T47D (cell line): ENCODE measurements around the gene SUSD6.

Source experiments
- DNase-seq, 2 experiments: peaks; one replicate each; pipeline versions ENCODE4 v3.0.0 to v3.0.0-alpha.2; 2011 to 2012; ENCODE audit warnings: low read depth in 1 of 2, low spot score in 1 of 2
- JUND ChIP-seq: IDR thresholded peaks from 2 replicates; pipeline ENCODE4 v1.6.1; 2012; ENCODE audit warnings: low read depth
- in situ Hi-C: cut with HindIII; loops from 2 replicates; pipeline ENCODE4 v1.10.0; 2016; ENCODE audit warnings: low sequenced_read_pairs, low pct_unique_long_range_greater_than_20kb

The SUSD6 gene

DNA sequence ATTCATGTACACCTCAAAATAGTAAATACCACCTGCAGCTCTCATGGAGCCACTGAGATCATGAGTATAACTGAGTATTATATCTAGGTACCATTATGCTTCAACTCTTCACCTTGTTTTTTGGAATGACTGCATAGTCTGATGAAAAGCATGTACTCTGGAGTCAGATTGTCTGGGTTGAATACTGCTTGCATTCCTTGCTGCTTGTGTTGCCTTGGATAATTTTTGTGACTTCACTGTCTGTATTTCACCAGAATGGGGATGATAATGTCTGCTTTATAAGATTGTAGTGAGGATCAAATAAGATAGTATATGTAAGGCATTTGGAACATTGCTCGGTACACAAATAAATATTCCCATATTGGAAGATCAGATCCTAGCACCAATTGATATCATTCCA, 54.2 kb downstream of the SUSD6 start:
- in situ Hi-C loops = no loop called here
- TF ChIP-seq JUND = no peak
- DNase-seq = no peak

- no peak for DNase-seq
- TF ChIP-seq JUND = no peak
- in situ Hi-C loops = no loop called here
Observed at GRCh38 chr14:69666112-69666511, 54.7 kb downstream of the SUSD6 start.

DNA sequence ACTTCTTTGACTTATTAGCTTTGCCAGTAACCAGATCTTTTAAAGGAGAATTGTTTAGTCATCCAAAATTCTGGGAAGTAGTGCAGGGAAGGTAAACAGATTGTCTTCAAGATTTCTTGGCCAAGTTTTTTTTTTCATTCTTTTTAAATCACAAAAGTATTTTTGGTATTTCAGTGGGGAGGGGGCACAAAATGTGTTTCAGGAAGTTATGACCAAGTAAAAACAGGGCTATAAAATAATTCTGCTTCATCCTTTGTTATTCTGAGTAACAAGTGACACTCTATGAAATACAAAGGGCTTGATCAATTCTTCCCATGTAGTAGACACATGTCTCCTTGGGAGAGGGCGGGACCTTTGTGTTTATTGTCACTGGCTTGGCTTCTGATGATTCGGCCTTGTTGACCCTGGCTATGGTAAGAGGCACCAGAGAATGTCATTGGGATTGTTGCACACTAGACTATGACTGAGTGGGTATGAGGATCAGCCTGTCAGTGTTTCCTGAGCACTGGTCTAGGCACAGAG, 55.4 kb downstream of the SUSD6 start:
- TF ChIP-seq JUND = no peak
- DNase-seq = no peak
- in situ Hi-C loops = no loop called here

GRCh38 chr14:69667938-69668335, 56.5 kb downstream of the SUSD6 start:
- in situ Hi-C loops = no loop called here
- DNase-seq = no peak
- no peak for TF ChIP-seq JUND

DNA sequence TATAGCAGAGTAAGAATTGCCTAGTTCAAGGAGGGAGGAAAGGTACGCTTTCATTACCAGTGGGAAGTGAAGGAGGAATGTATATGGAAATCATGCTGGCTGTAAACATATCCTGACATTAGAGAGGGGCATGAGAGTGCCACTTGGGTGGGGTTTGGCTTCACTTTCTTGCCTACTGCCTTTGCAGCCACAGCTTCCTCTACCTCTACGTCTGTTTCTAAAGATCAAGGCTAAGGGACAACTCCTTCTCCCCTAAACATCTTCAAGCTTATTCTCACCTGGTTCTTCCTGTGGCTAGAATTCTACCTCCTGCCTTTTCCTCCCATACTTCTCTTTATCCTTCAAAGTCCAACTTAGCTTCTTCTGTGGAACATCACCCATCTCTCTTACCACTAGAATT, 58.0 kb downstream of the SUSD6 start:
- no peak for TF ChIP-seq JUND
- no peak for DNase-seq
- in situ Hi-C loops = no loop called here

DNA sequence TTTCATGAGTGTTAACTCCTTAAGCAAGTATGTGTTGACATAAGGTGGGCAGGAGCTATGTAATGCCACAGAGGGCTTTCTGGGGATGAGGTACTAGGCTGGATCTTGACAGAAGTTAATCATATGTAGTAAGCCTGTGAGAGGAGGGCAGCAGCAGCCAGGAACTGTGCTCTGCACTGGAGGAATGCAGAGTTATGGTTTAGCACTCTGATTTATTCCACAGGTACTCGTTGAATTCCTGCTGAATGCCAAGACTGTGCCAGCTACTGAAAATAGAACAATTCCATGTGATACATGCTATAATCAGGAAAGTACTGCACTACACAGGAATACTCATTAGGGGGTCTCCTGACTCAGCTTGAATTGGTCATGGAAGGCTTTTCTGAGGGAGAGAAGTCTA, 58.7 kb downstream of the SUSD6 start:
- no peak for TF ChIP-seq JUND
- DNase-seq = no peak
- in situ Hi-C loops = no loop called here

GRCh38 chr14:69671365-69672030, 60.1 kb downstream of the SUSD6 start:
- no peak for TF ChIP-seq JUND
- in situ Hi-C loops = no loop called here
- no peak for DNase-seq

- in situ Hi-C loops = no loop called here
- TF ChIP-seq JUND = no peak
- no peak for DNase-seq
Observed at GRCh38 chr14:69672356-69672755, 61.0 kb downstream of the SUSD6 start.

- in situ Hi-C loops = no loop called here
- TF ChIP-seq JUND = no peak
- no peak for DNase-seq
Observed at GRCh38 chr14:69673104-69673503, 61.7 kb downstream of the SUSD6 start.

- no peak for TF ChIP-seq JUND
- DNase-seq = no peak
- in situ Hi-C loops = no loop called here
Observed at GRCh38 chr14:69673578-69674305, 62.3 kb downstream of the SUSD6 start.

DNA sequence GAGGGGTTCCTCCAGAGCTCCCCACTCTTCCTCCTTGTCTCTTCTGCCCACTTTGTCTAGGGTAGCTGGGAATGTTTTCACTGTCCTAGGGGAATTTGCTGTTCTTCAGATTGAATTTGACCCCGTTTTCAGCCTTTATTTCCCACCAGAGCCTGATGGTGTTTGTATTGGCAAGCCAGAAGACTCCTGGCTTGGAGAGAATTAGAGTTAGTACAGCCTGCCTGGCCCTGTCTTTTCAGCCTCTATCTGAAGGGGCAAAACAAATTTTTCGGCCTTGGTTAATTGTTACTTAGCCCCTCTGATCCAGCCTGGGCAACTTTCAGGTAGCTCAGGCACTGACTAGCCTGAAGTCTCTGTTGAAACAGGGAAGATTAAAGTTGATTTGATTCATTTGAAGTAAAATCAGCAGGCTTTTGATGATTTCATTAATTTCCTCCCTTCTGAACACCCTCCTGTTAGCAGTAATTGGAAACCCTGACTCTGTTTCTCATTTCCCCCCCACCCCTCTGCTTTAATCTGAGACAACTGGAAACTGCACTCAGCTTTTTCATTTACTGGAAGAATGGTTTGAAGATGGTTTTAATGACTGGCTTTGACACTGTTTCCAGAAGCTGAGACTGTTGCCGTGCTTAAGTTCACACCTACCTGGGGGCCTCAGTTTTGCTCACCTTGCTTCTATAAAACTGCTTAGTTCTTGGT, 63.3 kb downstream of the SUSD6 start:
- no peak for DNase-seq
- no peak for TF ChIP-seq JUND
- in situ Hi-C loops = no loop called here

- no peak for DNase-seq
- in situ Hi-C loops = no loop called here
- TF ChIP-seq JUND = no peak
Observed at GRCh38 chr14:69675245-69675583, 63.8 kb downstream of the SUSD6 start.

DNA sequence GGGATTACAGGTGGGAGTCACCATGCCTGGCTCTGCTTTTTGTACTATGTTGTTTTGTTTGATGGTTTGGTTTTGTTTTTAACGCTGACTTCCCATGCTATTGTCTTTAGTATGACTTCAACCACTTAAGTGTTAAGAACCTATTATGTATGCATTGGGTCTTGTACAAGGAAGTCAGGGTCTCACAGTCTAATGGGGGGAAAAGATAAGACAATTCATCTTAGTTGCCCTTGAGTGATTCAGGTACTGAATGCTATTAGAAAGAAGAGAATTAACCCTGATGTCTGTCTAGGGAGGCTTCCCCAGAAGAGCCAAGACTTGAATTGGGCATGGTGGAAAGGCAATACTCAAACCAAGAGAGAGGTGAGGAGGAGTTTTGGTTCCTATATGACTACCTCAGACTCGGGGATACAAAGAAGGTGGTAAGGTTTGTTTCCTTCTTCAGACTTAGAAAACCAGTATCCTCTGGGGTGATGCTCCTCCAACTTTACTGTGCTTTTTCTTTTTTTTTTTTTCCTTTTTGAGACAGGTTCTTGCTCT, 64.6 kb downstream of the SUSD6 start:
- in situ Hi-C loops = no loop called here
- TF ChIP-seq JUND = no peak
- DNase-seq = no peak
